Stimulated activated CD8-positive, alpha-beta memory T cell treated with anti-CD3 and anti-CD28 coated beads, Interleukin-7, amount 100 ng/mL, for 4 hours (primary cell): ENCODE data around the gene BCL2L12.
A peak's percentile ranks its signal among the peaks of the same experiment; 100 is the strongest.
"Not testable (repeated sequence)": the region's sequence is repeated elsewhere in the genome, so short reads cannot be mapped to it uniquely, and the experiment has no call there.

Source experiments
- DNase-seq, 2 donors: peaks; one replicate each; pipeline ENCODE4 v3.0.0-alpha.2; 2020; ENCODE audit warnings: low read depth in 2 of 2

Gene BCL2L12

GRCh38 chr19:49665351-49666119 lies at the start of gene BCL2L12, which contains the start of gene IRF3:
Gene BCL2L12 (plus strand): TSS chr19:49665933. CDS start chr19:49666693, 760 bp downstream.
Gene IRF3 (minus strand): TSS chr19:49665857. CDS start chr19:49664838, 1,019 bp downstream.
- peak; percentile 97 for DNase-seq

- no peak for DNase-seq
Observed at GRCh38 chr19:49616532-49616931, 49.2 kb upstream of the BCL2L12 start.

GRCh38 chr19:49616945-49617344 lies 48.8 kb upstream of the BCL2L12 start:
- DNase-seq, result no peak

- not testable (repeated sequence) for DNase-seq
Observed at GRCh38 chr19:49617860-49618259, 47.9 kb upstream of the BCL2L12 start.

- DNase-seq, result no peak
Observed at GRCh38 chr19:49624967-49625910, 40.5 kb upstream of the BCL2L12 start.

GRCh38 chr19:49626226-49626625 lies 39.5 kb upstream of the BCL2L12 start:
- DNase-seq, result no peak

GRCh38 chr19:49629659-49630058 lies 36.1 kb upstream of the BCL2L12 start:
- DNase-seq, result no peak

GRCh38 chr19:49631014-49631588 lies 34.6 kb upstream of the BCL2L12 start:
- DNase-seq, result no peak

- no peak for DNase-seq
Observed at GRCh38 chr19:49631610-49632192, 34.0 kb upstream of the BCL2L12 start.

GRCh38 chr19:49632576-49632975 lies 33.2 kb upstream of the BCL2L12 start:
- no peak for DNase-seq

GRCh38 chr19:49633273-49633672 lies 32.5 kb upstream of the BCL2L12 start:
- not testable (repeated sequence) for DNase-seq

- DNase-seq, result no peak
Observed at GRCh38 chr19:49635530-49636232, 30.1 kb upstream of the BCL2L12 start.

GRCh38 chr19:49636233-49636932 lies 29.4 kb upstream of the BCL2L12 start:
- DNase-seq, result no peak

- no peak for DNase-seq
Observed at GRCh38 chr19:49637821-49638738, 27.7 kb upstream of the BCL2L12 start.

GRCh38 chr19:49639401-49640112 lies 26.2 kb upstream of the BCL2L12 start:
- no peak for DNase-seq

GRCh38 chr19:49640113-49640898 lies 25.4 kb upstream of the BCL2L12 start, which contains the start of gene RRAS:
Gene RRAS (minus strand): TSS chr19:49640143. CDS start chr19:49640098, 45 bp downstream.
- peak; percentile 99 to 100 for DNase-seq

GRCh38 chr19:49641688-49642491 lies 23.8 kb upstream of the BCL2L12 start, which contains the start of gene SCAF1:
Gene SCAF1 (plus strand): TSS chr19:49642209. CDS start chr19:49645027, 2,818 bp downstream.
- DNase-seq, result peak; percentile 98 to 100
